PC-9 (cell line): ENCODE measurements around the gene GRIN2B.

Experiments
- CTCF ChIP-seq: fragments of 200-600 bp; sonication (generic); conservative IDR thresholded peaks from 2 replicates; pipeline ENCODE4 v1.6.1; 2017; ENCODE audit warnings: mixed run types, antibody characterized with exemption, mild to moderate bottlenecking, moderate library complexity
- EZH2 ChIP-seq: fragments of 200-600 bp; sonication (generic); IDR thresholded peaks from 2 replicates; pipeline ENCODE4 v1.8.0; 2017; ENCODE audit warnings: antibody characterized with exemption, low read depth

DNA sequence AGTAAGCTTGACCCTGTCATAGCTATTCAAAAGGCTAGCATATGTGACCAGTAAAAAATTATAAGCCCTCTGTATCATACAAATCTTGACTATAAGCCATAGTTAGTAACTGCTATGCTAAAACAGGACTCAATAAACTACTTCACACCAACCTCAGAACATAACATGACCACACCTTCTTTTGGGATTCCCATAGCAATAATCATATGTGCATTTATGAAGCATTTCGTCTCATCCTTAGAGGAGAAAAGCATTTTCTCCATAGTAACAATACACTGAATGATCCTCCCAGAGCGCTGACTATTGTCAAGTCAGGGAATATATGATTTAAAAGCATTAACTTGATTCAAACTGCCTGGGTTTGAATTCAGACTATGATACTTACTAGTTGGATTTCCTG lies 46.2 kb downstream of the GRIN2B start:
- no peak for TF ChIP-seq CTCF
- no peak for TF ChIP-seq EZH2
